ENCODE results near the gene ARL4C.

ARL4C gene

GRCh38 chr2:234535464-234535863 is 38.6 kb upstream of the ARL4C start:
- no peaks in the 10 kb centered on the region for H3K36me3 ChIP-seq
- no peaks in the 10 kb centered on the region for H3K27me3 ChIP-seq
- no peak for TF ChIP-seq CTCF (IDR thresholded peaks at IDR 0.05; ENCODE audit: low read depth, low read length)
- no peak for DNase-seq
- no peak overlapping the region for H3K4me3 ChIP-seq (ENCODE audit: low read depth, low read length)
- no peaks in the 10 kb centered on the region for H3K9me3 ChIP-seq
- peaks cover 25% of the 10 kb centered on the region for H3K4me1 ChIP-seq

GRCh38 chr2:234534515-234534914 is 37.6 kb upstream of the ARL4C start:
- no peaks in the 10 kb centered on the region for H3K27me3 ChIP-seq
- H3K36me3 ChIP-seq = no peaks in the 10 kb centered on the region
- H3K9me3 ChIP-seq = no peaks in the 10 kb centered on the region
- DNase-seq = no peak
- no peak overlapping the region for H3K4me3 ChIP-seq (ENCODE audit: low read depth, low read length)
- H3K4me1 ChIP-seq = peaks cover 32% of the 10 kb centered on the region
- no peak for TF ChIP-seq CTCF (IDR thresholded peaks at IDR 0.05; ENCODE audit: low read depth, low read length)

- no peak for TF ChIP-seq CTCF (IDR thresholded peaks at IDR 0.05; ENCODE audit: low read depth, low read length)
- DNase-seq = peak; percentile 76
- no peaks in the 10 kb centered on the region for H3K36me3 ChIP-seq
- H3K27me3 ChIP-seq = no peaks in the 10 kb centered on the region
- no peak overlapping the region for H3K4me3 ChIP-seq (ENCODE audit: low read depth, low read length)
- H3K9me3 ChIP-seq = no peaks in the 10 kb centered on the region
- peaks cover 37% of the 10 kb centered on the region for H3K4me1 ChIP-seq
Measured at GRCh38 chr2:234533626-234534025, 36.7 kb upstream of the ARL4C start.

DNA sequence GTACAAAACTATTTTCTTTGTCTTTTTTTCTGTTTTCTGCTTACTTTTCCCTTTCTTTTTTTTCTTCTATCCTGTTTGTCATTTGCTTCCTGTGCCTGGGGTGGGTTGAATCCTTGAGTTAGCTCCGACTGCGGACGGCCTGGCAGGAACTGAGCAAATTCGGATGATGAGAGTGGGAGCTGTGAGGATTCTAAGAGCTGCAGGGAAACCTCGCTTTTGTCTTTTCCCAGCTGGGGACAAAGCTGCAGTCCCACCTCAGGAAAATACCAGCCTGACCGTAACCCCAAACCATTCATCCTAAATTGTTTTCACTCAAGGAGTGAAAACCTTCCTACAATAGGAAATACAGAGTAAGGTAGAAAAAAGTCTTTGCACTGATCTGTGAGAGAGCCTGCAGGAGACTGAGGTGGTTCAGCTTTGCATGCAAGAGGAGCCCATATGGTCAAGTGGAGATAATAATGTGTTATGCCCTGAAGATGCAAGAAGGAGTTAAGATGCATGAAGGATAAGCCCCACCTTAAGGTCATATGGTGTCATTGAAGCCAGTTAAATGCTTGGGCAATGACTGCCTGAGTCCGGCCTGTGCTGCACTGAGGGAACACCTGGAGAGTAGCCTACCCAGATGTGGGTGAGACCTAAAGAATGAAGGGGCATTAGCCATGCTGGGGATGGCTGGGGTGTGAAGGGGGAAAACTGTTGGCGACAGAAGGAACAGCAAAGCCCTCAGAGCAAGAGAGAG is 31.7 kb upstream of the ARL4C start:
- DNase-seq = no peak
- no peaks in the 10 kb centered on the region for H3K36me3 ChIP-seq
- TF ChIP-seq CTCF (IDR thresholded peaks at IDR 0.05; ENCODE audit: low read depth, low read length) = no peak

DNA sequence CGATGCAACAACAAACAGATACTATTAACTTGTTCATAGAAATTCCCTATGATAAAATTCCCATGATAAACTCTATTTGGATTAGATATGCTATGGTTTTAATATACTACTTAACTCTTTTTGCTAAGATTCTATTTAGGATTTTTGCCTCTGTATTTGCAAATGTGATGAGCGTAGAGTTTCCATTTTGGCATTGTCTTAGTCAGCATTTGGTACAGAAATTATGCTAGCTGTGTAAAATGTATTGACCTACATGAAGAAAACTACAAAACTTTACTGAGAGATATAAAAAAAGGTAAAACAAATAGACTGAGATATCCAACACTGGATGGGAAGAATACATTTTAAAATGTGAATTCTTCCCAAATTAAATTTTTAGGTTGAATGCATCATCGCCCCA is 29.8 kb upstream of the ARL4C start:
- Histone ChIP-seq H3K36me3 (no peaks in the 10 kb centered on the region), H3K27me3 (no peaks in the 10 kb centered on the region), H3K4me3 (ENCODE audit: low read depth, low read length) (no peak overlapping the region), H3K9me3 (no peaks in the 10 kb centered on the region), H3K4me1 (peaks cover 14% of the 10 kb centered on the region)
- no peak for TF ChIP-seq CTCF (IDR thresholded peaks at IDR 0.05; ENCODE audit: low read depth, low read length)
- DNase-seq = no peak

More for the DNA sequence above, 31.7 kb upstream of the ARL4C start:
- H3K4me3 ChIP-seq (ENCODE audit: low read depth, low read length) = no peak overlapping the region
- no peaks in the 10 kb centered on the region for H3K9me3 ChIP-seq
- H3K4me1 ChIP-seq = peaks cover 14% of the 10 kb centered on the region
- H3K27me3 ChIP-seq = no peaks in the 10 kb centered on the region

DNA sequence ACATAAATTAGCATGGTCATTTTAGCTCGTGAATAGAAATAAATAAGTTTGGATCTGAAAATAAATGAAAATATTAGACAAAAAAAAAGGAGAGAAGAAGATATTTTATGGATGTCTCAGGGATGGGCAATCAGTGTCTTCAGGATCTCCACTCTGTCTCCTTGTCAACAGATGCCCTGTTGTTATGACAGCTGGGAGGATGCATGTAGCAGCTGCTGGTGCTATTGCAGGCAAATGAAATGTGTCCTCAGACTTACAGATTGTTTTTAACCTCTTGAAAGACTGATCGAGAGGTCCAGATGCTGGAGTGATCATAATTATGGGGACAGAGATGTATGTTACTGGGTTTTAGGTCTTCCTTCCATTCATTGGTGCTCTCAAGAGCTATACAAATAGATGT is 24.7 kb upstream of the ARL4C start:
- H3K27me3 ChIP-seq = no peaks in the 10 kb centered on the region
- H3K9me3 ChIP-seq = no peaks in the 10 kb centered on the region
- no peak overlapping the region for H3K4me3 ChIP-seq (ENCODE audit: low read depth, low read length)
- no peak for TF ChIP-seq CTCF (IDR thresholded peaks at IDR 0.05; ENCODE audit: low read depth, low read length)
- no peaks in the 10 kb centered on the region for H3K36me3 ChIP-seq
- H3K4me1 ChIP-seq = no peaks in the 10 kb centered on the region
- DNase-seq = no peak
